GM18520 (cell line): ENCODE results near the gene CLN3.
"Not testable (repeated sequence)": the region's sequence is repeated elsewhere in the genome, so short reads cannot be mapped to it uniquely, and the experiment has no call there.

ENCODE experiments used
- ATAC-seq: cut with Tn5 transposase; IDR thresholded peaks from one replicate; pipeline ENCODE4 v1.9.1; 2021; ENCODE audit not compliant: unreplicated experiment

CLN3 gene

GRCh38 chr16:28491970-28492474 is at the start of gene CLN3:
Gene CLN3 (minus strand): TSS chr16:28492074. CDS start chr16:28491759, 315 bp downstream.
- ATAC-seq = peak; percentile 36

DNA sequence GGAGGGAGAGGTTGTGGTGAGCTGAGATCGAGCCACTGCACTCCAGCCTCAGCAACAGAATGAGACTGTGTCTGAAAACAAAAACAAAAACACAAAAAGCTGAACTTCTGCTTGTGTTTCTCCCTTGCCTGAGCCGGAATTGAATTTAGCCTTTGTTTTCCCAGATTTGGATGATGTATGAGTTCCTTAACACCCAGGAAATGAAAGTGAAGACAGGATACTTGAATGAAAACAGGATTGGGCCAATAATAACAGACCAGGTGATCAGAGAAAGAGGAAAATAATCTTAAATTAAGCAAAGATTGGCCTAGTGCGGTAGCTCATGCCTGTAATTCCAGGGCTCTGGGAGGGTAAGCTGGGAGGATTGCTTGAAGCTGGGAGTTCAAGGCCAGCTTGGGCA is 48.5 kb upstream of the CLN3 start:
- ATAC-seq = no peak

DNA sequence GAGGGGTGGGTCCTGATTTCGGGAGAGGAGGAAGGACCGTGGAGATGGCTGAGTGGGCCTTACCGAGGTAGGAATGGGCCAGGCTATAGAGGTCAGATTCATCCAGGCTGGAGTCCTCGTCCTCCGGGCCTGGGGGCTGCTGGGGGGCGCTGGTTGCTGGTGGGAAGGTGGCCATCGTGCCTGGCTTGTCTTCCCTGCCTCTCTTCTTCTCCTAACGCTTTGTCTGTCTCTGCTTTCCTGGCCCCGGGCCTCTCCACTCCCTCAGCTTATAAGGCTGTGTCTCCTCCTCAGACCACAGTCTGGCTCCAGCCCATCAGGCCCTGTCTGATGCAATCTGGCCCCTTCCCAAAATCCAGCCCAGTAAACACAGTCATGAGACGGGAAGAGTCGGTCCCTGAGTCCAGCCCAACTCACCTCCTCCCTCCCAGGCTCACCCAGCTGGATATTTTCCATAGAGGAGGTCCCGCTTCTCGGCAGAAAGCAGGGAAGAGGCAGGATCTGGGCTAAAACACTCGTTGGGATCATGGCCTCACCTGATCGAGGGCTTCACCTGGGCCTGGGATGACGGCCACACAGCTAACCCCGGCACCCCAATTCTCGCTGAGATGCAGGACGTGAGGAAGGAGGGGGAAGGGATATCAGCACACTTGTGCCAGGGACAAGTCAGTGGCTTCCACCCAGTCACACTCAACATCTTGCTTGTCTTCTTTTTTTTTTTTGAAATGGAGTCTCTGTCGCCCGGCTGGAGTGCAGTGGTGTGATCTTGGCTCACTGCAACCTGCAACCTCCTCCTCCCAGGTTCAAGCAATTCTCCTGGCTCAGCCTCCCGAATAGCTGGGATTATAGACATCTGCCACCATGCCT is 47.1 kb upstream of the CLN3 start, which contains the start of gene NUPR1:
Gene NUPR1, minus strand, starts transcription at position 242 of the 864 bp plus-strand sequence. Its CDS starts 67 bp downstream, at position 175.
- no peak for ATAC-seq

- no peak for ATAC-seq
Observed at GRCh38 chr16:28537964-28538732, 46.3 kb upstream of the CLN3 start.

DNA sequence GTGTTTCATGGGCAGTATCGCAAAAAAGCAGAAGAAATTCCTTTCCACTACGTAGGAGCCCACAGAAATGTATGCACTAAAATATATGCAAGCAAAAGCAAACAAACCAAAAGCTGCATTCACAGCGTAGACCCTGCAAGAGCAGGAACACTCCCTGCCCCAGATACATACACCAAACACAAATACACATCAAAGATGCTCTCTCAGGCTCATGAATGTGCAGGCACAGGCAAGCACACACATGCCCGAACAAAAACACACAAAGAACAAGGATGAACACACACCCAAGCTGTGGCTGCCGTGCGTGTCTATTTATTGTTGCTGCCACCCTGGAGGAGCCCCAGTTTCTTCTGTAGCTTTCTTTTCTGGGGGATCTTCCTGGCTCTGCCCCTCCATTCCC is 45.2 kb upstream of the CLN3 start:
- no peak for ATAC-seq

DNA sequence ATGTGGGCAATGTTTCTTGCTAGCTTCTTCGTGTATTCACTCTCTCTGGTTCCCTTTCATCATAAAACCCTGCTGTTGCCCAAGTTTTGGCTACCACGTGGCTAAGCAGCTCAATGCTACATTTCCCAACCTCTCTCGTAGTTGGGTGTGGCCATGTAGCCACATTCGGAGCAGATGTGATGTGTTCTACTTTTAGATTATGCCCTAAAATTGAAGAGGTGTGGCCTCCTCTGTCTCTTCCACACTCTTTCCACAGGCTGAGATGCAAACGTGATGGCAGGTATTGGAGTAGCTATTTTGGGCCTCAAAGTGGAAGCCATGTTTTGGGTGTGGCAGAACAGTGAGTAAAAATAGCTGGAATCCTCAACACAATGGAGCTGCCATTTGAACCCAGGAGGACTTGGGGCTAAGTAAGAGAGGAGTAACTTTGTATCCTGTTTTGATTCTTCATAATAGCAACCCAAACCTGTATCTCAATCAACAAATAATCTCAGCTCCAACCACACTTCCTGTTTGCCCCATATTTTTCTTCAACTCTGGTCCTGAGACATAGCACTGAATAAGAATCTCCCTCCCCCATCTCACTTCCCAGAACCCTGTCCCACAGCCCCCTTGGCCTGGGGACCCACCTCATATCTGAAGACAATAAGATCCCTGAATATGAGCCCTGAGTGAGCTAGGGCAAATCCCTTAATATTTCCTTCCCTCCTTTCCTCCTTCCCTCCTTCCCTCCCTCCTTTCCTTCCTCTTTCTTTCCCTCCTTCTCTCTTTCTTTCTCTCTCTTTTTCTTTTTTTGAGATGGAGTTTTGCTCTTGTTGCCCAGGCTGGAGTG is 42.9 kb upstream of the CLN3 start:
- ATAC-seq = no peak

- ATAC-seq = no peak
Observed at GRCh38 chr16:28532940-28533647, 41.2 kb upstream of the CLN3 start.

GRCh38 chr16:28531777-28532744 is 40.2 kb upstream of the CLN3 start:
- ATAC-seq = no peak

GRCh38 chr16:28529124-28529523 is 37.2 kb upstream of the CLN3 start:
- no peak for ATAC-seq

GRCh38 chr16:28528463-28528867 is 36.6 kb upstream of the CLN3 start:
- no peak for ATAC-seq

- ATAC-seq = no peak
Observed at GRCh38 chr16:28527985-28528384, 36.1 kb upstream of the CLN3 start.

DNA sequence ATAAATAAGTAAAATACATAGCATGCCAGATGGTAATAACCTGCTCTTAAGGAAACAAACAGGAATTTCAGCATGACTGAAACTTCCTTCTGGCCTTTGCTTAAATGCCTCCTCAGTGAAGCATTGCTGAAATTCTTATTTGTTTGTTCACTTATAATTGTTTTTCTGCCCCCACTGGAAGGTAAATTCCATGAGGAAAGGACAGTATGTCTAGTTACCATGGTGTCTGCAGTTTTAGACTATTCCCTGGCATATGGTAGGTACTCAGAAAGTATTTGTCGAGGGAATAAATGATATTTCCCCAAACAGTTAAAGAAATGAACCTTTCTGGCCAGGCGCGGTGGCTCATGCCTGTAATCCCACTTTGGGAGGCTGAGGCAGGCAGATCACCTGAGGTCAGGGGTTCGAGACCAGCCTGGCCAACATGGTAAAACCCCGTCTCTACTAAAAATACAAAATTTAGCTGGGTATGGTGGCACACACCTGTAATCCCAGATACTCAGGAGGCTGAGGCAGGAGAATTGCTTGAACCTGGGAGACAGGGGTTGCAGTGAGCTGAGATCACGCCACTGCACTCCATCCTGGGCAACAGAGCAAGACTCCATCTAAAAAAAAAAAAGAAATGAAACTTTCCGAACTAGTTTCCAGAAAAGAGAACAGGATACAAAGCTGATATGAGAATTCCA is 35.4 kb upstream of the CLN3 start:
- ATAC-seq = not testable (repeated sequence)

- no peak for ATAC-seq
Observed at GRCh38 chr16:28526201-28527099, 34.6 kb upstream of the CLN3 start.

- no peak for ATAC-seq
Observed at GRCh38 chr16:28524681-28525171, 32.9 kb upstream of the CLN3 start.

- no peak for ATAC-seq
Observed at GRCh38 chr16:28522792-28523191, 30.9 kb upstream of the CLN3 start.

DNA sequence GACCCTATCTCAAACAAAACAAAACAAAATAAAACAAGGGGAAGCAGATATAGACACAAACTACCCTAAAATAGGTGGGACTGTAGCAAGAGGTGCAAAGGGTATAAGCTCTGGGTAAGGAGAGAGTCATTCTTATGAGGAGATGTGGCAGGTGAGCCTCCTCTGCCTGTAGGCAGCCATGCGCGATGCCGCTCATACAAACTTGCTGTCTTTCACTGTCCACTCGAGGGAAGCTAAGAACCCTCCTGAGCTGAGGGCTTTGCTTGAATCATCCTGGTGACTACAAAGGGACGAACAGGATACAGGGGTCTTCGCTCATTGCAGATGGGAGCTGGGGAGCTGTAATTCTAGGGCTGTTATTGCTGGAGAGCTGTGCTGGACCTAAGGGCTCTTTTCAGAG is 29.6 kb upstream of the CLN3 start:
- ATAC-seq = no peak

DNA sequence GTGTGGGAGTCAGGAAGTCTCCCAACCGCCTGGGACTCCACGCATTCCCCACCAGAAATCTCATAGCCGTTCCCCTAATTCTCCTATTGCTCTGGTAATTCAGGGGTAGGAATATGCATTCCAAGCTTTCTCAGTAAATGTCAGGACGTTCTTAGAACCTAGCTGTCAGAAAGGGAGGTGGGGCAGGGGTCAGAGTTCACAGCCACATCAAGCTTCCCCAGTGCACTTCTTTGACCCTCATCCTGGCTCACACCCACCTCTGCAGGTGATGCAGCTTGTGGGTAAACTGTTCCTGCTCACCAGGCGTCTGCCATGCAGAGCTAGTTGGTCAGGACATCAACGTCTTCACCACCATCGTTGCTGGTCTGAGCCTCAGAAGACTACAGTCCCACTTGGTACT is 28.8 kb upstream of the CLN3 start:
- no peak for ATAC-seq
